ENCODE data around the gene PLPPR3.

Gene PLPPR3, protein sequence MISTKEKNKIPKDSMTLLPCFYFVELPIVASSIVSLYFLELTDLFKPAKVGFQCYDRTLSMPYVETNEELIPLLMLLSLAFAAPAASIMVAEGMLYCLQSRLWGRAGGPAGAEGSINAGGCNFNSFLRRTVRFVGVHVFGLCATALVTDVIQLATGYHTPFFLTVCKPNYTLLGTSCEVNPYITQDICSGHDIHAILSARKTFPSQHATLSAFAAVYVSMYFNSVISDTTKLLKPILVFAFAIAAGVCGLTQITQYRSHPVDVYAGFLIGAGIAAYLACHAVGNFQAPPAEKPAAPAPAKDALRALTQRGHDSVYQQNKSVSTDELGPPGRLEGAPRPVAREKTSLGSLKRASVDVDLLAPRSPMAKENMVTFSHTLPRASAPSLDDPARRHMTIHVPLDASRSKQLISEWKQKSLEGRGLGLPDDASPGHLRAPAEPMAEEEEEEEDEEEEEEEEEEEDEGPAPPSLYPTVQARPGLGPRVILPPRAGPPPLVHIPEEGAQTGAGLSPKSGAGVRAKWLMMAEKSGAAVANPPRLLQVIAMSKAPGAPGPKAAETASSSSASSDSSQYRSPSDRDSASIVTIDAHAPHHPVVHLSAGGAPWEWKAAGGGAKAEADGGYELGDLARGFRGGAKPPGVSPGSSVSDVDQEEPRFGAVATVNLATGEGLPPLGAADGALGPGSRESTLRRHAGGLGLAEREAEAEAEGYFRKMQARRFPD

DNA sequence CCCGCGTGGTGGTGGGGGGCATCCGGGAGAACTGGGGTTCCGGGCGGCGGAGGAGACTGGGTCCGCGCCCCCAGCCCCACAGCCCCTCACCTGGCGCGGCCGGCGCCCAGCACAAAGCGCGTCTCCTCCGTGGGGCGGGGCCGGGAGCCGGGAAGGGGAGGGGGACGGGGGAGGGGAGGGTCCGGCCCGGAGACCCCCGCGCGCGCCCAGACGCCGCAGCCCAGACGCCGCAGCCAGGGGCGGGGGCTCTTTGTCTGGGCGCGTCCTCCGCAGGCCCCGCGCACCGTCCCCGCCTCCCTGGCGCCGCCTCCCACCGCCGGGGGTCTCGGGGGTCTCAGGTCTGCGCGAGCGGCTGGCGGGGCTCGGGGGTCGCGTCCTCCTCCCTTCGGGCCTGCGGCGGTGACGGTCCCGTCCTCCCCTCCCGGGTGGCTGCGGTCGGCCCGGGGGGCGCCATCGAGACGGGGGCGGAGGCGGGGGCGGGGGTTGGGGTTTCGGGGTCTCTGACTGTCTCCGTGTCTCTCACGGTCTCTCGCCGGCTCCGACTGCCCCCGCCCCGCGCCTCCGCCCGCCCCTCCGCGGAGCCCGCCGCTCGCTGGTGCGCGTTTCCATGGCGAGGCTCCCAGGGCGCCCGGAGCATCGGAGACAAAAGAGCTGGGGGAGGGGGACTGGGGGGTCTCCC is at the start of gene PLPPR3:
PLPPR3 (minus strand) TSS at position 131 of the 679 bp plus-strand sequence. CDS start 396 bp downstream, outside the sequence.
- DNase-seq (ENCODE audit: low read depth), result no peak

DNA sequence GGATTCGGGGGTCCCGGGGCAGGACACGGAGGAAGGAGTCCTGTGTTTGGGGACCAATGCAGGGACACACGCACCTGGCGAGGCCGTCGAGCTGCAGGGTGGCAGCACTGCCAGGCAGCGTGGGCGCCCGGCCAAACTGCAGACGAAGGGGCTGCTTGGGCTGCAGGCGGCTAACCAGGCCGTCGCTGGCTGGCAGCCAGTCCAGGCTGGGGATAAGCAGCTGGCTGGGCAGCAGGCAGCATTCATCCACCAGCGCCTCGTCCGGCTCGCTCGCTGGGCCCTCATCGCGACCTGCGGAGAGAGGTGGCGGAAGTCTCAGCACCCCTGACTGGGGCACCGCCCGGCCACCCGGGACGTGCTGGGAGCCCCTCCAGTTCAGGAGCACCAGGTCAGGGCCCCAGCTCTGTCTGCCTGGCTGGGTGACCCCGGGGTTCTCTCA is 49.2 kb upstream of the PLPPR3 start:
- DNase-seq (ENCODE audit: low read depth), result no peak

DNA sequence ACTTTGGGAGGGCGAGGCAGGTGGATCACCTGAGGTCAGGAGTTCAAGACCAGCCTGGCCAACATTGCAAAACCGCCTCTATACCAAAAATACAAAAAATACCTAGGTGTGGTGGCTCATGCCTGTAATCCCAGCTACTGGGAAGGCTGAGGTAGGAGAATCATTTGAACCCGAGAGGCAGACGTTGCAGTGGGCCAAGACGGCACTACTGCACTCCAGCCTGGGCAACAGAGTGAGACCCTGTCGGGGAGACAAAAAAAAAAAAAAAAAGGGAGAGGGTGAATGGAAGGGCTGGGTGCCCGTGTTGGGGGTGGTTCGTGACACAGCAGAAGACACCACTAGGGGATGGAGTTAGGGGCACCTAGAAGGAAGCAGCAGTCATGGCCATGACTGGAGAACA is 48.6 kb upstream of the PLPPR3 start:
- no peak for DNase-seq (ENCODE audit: low read depth)

DNA sequence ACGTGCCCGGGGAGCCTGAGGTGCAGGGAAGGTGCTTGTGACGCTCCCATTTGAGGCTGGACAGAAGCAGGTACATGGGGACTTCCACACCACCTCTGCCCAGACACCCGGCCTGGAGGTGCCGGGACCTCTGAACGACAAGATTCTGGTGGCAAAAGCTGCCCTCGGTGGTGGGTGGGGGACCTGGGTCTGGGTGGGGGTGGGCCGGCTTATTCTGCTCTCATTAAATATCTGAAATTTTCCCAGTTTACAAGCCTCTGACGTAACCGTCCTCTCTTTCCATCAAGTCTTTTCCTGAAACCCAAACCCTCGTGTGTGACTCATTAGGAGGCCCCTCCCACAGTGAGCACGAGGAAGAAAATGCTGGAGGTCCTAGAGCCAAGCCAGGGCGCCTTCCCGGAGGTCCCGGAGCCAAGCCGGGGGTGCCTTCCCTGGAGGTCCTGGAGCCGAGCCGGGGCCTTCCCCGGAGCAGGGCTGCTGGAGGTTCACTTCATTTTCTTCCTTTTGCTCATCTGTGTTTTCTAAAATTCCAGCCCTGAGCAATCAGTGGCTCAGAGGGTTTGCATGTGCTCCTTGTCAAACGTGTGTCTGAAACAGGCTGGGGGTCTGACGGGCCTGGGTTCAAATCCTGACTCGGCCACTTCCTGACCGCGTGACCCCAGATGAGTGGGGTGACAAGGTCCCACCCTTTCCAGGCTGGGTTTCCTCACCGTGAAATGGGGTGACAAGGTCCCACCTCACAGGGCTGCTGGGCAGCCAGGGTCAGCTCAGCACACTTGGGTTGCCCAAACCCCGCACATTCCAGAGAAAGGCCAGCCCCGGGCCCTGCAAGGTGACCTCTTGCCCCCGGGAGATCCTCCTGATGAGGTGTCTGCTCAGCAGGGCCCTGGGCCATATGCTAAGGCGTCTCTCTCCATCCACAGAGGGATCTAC is 47.8 kb upstream of the PLPPR3 start:
- no peak for DNase-seq (ENCODE audit: low read depth)

DNA sequence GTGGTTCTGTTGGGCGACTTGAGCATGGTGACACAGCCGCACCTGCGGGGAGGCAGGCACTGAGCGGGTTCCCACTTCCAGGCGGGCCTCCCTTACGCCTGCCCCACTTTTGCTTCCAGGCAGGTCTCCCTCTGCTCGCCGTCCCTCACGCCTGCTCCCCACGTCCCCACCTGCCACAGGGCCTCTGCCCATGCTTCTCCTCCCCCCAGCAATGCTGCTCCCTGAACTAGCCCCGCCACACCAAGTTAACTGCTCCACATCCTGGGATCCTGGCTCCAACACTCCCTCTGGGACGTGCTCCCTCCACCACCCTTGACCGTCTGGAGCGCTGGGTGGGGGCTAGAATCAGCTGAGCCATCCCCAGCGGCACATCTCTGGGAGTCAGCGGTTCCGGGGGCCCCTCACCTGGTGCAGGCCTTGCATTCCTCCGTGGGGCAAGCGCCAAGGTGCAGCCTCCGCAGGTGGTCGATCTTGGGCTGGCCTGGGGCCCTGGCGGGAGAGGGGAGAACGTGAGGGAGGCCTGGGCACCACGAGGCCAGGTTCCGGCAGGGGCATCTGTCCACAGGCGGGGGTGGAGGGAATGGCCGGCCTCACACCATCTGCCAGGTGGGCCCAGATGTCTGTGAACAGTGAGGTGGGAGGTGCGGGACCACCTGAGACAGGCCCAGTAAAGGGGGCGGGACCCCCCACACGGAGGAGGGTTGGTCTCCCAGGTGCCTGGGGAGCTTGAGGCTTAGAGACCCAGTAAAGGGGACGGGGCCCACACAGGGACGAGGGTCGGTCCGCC is 46.9 kb upstream of the PLPPR3 start:
- DNase-seq (ENCODE audit: low read depth), result no peak

DNA sequence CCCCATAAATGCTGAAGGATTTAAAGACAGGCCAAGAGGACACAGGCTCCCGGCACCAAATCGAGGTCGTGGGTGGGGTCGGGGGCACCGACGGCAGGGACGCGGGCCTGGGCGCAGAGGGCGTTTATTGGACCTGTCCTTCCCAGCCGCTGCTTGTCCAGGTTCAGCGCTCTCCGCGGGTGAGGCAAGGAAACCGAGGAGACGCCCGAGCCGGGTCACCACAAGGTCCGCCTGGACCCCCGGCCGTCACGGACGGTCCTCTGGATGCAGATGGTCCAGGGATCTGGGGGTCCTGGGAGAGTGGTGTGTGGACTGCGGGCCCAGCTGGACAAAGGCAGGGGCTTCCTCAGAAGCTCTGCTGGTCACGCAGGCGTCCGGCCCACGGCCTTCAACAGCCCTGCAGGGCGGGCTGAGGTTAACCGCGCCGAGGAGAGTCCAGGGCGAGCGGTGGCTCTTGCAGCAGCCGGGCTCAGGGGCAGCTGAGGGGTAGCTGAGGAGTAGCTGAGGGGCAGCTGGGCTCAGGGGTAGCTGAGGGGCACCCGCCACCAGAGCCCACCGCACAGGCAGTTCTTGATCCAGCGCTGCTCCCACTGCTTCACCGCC is 46.2 kb upstream of the PLPPR3 start:
- DNase-seq (ENCODE audit: low read depth), result no peak

DNA sequence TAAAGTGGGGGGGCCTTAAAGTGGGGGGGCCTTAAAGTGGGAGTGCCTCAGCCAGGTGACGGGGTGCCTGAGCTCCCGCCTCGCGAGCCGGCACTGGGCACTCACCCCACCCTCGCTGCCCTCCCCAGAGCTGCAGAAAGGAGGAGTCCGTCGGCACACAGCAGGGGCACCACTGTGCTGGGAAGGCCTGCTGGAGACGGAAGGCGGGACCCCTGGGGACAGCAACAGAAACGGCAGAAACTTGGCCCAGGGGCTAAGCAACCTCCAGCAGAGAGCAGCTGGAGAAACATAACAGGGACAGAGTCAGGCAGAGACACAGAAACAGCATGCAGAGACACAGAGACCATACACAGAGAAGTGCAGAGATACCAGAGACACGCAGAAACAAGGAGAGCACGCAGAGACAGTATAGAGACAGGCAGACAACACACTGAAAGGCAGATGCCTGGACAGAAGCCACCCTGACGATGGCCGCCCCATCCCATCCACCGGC is 45.6 kb upstream of the PLPPR3 start:
- no peak for DNase-seq (ENCODE audit: low read depth)

DNA sequence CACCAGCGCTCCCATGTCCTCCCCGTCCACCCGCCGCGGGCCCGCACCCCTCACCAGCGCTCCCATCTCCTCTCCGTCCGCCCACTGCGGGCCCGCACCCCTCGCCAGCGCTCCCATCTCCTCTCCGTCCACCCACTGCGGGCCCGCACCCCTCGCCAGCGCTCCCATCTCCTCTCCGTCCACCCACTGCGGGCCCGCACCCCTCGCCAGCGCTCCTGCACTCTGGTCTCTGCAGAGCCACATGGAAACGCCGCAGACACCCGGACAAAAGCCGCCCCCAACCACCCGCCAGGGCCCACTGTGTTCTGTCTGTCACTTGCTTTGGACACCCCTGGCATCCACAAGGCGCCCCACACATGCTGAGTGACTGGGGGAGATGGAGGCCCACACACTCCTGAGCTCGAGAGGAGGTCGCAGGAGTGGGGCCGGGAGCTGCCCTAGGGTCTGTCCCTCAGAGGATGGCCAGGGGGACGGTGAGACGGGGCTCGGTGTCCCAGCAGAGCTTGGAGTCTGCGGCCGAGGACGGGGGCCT is 45.1 kb upstream of the PLPPR3 start:
- DNase-seq (ENCODE audit: low read depth), result no peak

DNA sequence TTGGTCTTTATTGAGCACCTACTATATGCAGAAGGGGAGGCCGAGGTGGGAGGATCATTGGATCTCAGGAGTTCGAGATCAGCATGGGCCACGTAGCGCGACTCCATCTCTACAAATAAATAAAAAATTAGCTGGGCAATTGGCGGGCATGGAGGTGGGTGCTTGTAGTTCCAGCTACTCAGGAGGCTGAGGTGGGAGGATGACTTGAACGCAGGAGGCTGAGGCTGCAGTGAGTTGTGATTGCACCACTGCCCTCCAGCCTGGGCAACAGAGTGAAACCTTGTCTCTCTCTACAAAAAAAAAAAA is 41.5 kb upstream of the PLPPR3 start:
- no peak for DNase-seq (ENCODE audit: low read depth)

DNA sequence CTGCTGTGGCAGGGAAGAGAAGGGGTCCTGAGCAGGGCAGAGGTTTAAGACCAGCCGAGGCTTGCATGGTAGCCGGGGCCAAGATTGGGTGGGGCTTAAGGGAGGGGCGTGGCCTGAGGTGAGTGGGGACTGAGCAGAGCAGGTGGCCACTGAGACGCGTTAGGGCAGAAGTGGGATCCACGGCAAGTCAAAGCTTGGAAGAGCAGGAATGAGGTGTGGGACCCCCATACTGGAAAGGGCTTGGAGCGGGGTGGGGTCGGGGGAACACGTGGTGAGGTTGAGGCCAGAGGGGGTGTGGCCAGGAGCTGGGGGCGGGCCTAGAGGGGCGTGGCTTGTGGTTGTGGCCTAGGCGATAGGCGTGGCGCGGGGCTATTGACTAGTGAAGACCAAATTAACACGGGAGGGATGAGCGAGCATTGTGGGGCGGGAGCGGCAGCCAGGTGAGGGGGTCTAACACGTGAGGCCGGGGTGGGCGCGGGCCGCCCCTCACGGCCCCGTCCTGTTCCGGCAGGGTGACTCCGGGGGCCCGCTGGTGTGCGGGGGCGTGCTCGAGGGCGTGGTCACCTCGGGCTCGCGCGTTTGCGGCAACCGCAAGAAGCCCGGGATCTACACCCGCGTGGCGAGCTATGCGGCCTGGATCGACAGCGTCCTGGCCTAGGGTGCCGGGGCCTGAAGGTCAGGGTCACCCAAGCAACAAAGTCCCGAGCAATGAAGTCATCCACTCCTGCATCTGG is 41.0 kb upstream of the PLPPR3 start:
- peak; percentile 67 for DNase-seq (ENCODE audit: low read depth)

DNA sequence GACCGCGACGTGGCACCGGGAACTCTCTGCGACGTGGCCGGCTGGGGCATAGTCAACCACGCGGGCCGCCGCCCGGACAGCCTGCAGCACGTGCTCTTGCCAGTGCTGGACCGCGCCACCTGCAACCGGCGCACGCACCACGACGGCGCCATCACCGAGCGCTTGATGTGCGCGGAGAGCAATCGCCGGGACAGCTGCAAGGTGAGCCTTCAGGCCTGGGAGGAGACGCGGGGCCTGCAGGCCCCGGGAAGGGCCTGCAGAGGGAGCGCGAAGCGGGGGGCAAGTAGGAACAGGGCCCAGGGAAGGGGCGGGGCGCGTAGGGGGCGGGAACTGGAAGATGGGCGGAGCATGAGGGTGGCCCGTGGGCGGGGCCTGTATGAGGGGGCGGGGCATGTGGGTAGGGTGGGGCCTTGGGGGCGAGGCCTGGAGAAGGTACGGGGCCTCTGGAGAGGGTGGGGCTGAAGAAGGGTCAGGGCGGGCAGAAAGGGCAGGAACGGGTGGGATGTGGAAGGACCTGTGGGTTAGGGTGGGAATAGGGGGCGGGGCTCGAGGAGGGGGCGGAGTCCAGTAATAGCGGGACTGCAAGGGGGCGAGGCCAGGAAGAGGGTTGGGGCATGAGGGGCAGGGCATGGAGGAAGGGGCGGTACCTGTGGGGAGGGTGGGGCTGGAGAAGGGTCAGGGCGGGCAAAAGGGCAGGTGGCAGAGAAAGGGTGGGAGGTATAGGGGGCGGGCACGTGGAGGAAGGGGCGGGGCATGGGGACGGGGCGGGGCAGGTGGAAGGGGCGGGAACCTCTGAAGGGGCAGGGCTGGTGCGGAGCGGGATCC is 40.2 kb upstream of the PLPPR3 start:
- DNase-seq (ENCODE audit: low read depth), result peak; percentile 55

DNA sequence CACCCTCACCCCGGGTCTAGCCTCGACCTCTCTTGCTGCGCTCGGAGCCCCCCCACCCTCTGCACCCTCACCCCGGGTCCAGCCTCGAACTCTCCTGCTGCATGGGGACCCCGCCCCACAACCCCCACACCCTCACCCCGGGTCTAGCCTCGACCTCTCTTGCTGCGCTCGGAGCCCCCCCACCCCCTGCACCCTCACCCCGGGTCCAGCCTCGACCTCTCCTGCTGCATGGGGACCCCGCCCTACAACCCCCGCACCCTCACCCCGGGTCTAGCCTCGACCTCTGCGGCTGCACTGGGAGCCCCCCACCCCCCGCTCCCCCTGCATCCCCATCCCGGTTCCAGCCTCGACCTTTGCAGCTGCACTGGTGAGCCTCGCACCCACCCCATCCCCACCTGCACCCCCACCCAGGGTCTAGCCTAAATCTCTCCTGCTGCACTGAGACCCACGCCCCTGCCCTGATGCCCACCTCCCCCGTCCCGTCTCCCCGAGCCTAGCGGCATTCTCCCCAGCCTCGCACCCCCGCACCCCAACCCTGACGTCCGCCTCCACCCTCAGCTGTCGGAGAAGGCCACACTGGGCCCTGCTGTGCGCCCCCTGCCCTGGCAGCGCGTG is 39.5 kb upstream of the PLPPR3 start:
- no peak for DNase-seq (ENCODE audit: low read depth)

DNA sequence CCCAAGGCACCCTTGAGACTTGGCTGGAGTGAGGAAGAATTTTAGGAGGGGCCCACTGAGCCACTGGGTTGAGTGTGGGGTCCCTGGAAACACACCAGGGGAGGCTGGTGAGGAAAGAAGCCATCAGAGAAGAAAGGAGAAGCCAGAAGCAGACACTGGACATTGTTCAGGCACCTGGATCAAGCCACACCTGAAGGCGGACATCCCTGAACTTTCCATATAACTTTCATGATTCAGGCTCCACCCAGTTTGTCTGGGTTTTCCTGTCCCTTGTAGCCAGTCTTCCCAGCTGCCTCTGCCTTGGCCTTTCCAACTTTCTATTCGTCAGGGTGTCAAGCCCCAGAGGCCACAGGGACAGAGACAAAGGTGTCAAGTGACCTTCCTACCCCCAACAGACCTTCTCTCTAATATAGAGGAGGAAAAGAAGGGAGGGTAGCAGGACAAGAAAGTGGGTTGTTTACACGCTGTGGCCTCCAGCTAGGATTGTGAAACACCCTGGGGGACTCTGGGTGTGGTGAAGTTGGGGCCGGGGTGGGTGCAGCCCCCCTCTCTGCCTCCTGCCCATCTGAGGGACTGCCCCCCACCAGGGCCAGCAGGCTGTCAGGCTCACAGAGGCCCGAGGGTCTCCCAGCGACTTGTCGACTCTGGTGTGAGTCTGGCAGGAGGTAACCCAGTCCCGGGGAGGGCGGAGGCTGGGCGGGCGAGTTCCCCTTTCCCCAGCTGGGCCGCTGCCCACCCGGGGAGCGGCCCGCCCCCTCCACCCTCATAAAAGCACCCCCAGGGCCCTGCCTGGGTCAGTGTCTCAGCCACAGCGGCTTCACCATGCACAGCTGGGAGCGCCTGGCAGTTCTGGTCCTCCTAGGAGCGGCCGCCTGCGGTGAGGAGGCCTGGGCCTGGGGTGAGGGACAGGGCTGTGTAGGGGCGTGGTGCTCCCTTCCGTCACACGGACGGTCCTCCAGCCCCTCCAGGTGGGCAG is 37.4 kb upstream of the PLPPR3 start, which contains the start of gene CFD:
CFD (plus strand) TSS at position 797 of the 976 bp plus-strand sequence; CDS start at position 823, 26 bp downstream.
- DNase-seq (ENCODE audit: low read depth), result no peak

DNA sequence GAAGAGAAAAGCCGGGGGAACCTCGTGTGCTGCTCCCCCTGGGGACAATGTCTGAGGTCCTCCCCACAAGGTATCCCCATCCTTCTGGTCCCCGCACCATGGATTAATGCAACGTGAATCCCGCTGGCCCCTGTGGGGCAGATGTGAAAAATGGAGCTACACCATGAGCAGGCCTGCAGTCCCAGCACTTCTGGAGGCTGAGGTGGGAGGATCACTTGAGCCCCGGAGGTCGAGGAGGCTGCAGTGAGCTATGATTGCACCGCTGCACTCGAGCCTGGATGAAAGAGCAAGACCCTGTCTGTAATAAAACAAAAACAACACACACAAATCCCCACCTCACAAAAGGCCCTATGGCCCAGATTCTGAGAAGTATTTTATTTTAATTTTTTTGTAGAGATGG is 36.5 kb upstream of the PLPPR3 start:
- DNase-seq (ENCODE audit: low read depth), result no peak

DNA sequence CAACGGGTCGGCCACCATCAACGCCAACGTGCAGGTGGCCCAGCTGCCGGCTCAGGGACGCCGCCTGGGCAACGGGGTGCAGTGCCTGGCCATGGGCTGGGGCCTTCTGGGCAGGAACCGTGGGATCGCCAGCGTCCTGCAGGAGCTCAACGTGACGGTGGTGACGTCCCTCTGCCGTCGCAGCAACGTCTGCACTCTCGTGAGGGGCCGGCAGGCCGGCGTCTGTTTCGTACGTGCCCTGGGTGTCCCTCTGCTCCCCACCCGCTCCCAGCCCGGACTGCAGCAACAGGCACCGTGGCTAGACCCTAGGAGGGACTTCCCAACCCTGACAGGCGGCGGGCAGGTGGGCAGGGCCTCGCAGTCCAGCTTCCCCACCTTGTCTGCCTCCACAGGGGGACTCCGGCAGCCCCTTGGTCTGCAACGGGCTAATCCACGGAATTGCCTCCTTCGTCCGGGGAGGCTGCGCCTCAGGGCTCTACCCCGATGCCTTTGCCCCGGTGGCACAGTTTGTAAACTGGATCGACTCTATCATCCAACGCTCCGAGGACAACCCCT is 33.9 kb upstream of the PLPPR3 start:
- no peak for DNase-seq (ENCODE audit: low read depth)

DNA sequence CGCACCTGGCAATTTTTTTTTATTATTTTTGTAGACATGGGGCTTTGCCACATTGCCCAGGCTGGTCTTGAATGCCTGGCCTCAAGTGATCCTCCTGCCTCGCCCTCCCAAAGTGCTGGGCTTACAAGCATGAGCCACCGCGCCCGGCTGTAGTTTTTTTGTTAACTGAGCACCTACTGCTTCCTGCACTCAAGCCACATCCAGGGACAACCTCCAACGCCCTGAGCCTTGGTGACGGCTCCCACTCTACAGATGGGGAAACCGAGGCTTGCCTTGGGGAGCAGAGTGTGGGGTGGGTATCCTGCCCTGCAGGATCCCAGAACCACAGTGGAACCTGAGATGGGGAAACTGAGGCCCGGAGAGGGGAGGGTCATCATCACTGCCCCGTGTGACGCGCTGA is 33.4 kb upstream of the PLPPR3 start:
- DNase-seq (ENCODE audit: low read depth), result no peak
